GM21360 (cell line): ENCODE measurements around the gene ATAD3A.
"Not testable (repeated sequence)": the region's sequence is repeated elsewhere in the genome, so short reads cannot be mapped to it uniquely, and the experiment has no call there.

Experiments used
- ATAC-seq: cut with Tn5 transposase; IDR thresholded peaks from one replicate; pipeline ENCODE4 v1.9.1; 2021; ENCODE audit warnings: mild to moderate bottlenecking, moderate library complexity; ENCODE audit not compliant: unreplicated experiment

ATAD3A gene

DNA sequence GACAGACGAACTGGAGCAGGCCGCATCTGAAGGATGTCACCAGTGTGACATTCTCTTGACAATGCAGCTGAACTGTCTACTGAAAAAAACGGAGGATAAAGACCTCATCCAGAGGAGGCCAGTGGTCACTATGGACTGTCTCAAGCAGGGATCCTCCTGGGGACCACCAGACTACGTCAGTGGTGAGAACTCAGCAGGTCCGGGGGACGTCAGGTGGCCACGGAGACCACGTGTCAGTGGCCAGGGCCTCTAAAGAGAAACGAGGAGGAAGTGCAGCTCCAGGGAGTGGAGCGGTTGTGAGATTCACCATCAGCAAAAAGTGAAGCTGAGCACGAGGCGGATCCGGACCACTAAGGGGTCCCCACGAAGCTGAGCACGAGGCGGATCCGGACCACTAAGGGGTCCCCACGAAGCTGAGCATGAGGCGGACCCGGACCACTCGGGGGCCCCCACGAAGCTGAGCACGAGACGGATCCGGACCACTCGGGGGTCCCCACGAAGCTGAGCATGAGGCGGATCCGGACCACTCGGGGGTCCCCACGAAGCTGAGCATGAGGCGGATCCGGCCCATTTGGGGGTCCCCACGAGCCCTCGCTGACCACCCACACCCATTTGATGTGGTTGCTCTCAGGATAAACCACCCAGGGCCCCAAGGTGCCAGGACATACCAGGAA, 42.0 kb downstream of the ATAD3A start:
- ATAC-seq, result no peak

DNA sequence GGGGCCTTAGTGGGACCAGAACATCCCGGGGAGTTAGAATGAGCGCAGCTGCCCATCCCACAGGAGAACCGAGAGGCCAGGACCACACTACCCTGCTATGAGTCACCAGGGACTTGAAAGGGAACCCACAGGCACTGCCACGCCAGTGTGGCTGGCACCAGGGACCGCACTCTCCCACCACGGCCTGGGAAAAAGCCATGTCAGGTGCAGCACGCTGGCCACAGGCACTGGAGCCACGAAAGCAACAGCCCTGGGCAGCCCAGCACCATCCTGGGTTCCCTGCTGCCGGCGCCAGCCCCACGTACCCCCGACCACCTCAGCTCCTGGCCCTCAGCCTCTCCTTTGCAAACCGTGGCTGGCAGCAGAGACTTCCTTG, 42.6 kb downstream of the ATAD3A start:
- ATAC-seq, result no peak

DNA sequence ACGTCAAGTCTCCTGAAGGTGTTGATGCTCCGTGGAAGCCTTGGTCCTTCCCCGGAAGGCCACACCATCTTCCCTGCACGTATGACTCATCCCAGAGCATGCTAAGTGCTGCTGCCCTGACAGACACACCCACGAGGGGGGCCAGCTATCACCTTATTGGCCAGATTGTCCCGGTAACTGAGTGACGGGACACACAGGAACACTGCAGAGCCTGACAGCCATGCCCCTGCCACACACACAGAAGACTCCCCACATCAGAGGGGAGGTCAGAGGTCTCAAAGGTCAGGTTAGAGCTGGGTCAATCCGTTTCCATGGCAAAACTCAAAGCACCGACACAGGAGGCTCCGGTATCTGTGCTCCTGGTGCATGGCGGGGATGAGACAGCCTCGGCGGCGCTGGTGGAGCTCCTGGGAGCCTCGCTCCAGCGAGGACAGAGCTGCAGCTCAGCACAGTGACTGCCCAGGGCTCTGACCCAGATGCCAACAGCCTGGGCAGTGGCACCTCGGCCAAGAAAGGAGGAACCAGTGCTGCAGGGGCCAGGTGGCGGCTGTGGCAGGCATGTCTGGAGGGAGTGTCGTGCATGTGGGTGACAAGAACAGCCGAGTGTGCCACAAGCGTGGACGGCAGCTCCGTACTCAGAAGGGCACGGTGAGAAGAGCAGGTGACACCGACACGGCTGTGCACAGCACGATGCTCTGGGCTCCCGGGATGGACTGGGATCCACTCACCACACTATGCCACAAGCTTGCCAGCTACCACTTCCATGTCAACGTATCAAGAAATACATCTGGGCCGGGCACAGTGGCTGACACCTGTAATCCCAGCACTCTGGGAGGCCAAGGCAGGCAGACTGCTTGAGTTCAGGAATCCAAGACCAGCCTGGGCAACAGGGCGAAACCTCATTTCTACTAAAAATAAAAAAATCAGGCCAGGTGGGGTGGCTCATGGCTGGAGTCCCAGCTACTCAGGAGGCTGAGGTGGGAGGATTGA, 43.3 kb downstream of the ATAD3A start:
- ATAC-seq, result no peak

DNA sequence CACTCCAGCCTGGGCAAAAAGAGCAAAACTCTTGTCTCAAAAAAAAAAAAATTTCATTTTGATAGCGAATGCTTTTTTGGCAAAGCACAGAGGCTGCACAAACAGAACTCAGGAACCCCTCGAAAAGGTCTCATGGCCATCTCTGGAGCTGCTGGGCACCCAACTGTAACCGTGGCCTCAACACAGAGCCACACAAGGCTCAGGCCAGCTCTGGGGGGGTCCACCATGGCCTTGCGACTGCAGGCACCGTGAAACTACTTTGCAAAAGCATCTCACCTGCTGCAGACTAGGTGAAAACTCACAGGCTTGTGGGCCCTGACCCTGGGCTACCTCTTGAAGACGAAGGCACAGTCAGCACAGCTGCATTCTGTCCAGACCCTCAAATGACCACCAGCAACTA, 44.5 kb downstream of the ATAD3A start:
- no peak for ATAC-seq

DNA sequence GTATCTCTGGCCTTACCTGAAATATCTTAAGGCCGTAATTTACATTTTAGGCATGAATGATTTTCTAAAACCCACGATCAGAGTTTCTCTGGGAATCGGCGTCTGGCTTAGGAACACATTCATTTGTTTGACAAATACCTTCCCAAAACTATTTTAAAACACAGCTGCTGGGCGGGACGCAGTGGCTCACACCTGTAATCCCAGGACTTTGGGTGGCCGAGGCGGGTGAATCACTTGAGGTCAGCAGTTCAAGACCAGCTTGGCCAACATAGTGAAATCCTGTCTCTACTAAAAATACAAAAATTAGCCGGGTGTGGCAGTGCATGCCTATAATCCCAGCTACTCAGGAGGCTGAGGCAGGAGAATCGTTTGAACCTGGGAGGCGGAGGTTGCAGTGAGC, 45.0 kb downstream of the ATAD3A start:
- ATAC-seq, result not testable (repeated sequence)

DNA sequence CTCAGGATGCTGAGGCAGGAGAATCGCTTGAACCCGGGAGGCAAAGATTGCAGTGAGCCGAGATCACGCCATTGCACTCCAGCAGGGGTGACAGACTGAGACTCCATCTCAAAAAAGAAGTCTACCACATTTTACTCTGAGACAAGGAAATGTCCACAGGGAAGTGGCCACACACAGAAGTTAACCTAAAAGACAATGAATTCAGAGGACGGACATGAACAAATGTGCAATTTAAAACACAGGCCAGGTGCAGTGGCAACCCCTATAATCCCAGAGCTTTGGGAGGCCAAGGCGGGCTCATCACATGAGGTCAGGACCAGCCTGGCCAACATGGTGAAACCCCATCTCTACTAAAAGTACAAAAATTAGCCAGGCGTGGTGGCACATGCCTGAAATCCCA, 45.7 kb downstream of the ATAD3A start:
- not testable (repeated sequence) for ATAC-seq

DNA sequence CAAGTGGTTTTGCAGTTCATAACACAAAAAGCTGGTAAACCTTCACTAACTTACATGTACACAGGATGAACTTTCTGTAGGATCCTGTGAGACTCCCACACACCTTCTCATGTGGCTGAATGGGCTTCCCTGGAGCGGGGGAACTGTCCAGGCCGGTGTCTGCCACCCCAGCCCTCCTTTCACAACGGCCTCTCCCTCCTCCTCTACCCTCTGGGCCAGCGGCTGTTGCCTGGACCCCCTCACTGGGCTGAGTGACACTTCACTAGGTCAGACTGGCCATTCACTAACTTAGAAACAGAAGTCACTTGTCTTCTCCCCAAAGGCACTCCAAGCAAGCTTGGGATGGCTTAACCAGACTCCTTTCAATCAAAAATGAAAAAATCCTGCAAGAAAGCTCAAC, 46.6 kb downstream of the ATAD3A start:
- no peak for ATAC-seq

DNA sequence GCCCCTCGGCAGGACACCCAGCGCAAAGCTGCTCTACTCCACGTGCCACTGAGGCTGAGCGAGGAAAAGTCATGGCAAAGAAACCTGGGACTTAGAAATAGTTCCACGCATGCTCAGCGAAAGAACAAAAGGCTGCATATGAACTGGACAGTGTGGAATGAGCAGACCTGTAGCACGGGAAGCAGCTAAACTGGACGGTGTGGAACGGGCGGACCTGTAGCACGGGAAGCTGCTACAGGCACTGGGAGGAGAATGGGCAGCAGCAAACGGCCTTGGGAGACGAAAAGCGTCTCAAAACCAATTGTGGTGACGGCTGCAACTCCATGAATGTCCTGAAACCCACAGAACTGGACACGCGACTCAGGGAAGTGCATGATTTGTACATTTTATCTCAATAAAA, 47.1 kb downstream of the ATAD3A start:
- no peak for ATAC-seq

DNA sequence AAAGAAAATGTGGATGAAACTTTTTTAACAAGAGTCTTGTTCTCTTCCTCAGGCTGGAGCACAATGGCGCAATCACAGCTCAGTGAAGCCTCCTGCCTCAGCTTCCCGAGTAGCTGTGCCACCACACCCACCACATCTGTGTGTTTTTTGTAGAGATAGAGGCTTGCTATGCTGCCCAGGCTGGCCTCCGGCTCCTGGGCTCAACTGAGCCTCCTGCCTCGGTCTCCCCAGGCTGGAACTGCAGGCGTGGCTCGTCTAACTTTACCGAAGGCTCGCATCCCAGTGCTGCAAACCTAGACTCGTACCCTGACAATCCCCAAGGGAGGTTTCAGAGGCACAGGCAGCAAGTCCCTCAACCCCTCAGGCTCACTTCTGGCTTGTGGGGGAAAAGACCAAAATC, 48.2 kb downstream of the ATAD3A start:
- no peak for ATAC-seq

DNA sequence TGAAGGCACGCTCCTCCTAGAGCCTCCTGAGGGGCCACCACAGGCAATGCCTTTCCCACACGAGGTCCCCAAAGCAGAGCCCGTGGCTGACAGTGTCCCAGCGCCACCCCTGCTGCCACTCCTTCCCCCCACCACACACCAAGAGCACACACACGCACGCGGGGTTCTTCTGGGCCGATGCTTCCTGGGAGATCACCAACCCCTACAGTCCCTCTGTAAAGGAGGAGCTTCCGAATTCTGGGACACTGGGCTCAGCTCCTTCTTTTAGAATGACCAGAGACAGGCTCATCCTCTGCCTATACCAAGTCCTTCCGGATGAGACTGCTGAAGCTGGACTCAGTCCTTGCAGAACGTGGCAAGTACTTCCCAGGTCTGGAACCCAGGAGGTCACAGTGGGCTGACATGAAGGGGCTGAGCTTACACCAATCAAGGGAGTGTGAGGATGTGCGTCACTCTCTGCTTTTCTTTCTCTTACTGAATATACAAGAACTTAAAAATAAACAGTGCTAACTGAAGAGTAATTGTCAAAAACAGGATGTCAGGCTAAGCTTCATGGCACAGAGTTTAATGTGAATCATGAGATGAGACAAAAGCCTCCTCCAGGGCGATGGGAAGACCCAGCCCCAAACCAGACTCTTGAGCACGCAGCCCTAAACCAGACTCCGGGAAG, 50.0 kb downstream of the ATAD3A start:
- ATAC-seq, result no peak

DNA sequence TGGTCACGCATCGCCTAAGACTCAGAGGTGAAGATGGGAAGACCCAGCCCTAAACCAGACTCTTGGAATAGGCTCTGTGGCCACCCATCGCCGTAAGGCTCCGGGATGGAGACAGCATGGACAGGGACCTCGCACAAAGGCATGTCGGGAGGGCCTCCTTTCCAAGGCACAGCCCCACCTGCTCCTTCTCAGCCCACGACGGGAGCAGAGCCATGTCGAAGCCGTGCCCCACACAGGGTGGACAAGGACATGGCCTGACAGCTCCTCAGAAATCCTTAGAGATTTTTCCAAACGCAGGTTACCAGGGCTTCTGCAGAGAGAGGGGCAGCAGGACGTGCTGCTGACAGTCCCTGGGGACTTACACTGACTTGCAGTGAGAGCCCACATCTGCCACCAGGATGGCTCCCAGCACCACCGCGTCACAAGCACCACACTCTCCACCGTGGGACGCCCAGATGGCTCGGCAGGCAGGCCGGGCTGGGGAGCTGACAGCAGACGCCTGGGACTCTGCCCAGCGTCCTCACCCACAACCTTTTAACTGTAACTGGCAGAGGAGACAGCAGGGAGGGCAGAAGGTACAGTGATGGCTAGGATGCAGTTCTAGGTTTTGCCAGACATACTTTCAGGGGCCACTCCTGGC, 50.7 kb downstream of the ATAD3A start:
- ATAC-seq, result no peak

DNA sequence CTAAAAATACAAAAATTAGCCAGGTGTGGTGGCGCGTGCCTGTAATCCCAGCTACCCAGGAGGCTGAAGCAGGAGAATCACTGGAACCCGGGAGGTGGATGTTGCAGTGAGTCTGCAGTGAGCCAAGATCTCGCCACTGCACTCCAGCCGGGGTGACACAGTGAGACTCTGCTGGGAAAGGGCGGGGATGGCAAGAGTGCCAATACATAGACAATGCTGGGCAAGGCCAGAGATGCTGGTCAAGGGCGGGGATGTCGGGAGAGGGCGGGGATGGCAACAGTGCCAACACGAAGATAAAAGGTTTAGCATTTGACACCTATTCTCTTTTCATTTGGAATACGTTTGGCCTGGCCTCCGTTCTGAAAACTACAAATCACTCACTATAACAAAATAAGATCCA, 51.7 kb downstream of the ATAD3A start:
- ATAC-seq, result no peak

DNA sequence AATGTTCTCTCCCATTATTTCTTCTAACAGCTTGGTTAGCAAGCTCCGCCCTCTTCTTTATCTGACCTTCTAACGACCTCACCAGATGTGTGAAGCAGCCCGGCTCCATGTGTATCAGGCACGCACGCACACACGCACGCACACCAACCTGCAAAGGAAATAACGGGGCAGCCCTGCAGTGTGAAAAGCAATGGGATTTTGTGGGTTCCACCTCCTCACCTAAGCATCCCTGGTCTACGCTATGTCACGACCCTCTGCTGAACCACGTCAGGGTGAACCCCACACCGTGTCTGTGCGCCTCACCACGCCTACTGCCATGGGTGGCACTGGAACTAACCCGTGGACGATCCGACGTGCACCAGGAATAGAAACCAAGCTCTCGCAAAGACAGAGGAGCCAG, 52.3 kb downstream of the ATAD3A start:
- no peak for ATAC-seq

DNA sequence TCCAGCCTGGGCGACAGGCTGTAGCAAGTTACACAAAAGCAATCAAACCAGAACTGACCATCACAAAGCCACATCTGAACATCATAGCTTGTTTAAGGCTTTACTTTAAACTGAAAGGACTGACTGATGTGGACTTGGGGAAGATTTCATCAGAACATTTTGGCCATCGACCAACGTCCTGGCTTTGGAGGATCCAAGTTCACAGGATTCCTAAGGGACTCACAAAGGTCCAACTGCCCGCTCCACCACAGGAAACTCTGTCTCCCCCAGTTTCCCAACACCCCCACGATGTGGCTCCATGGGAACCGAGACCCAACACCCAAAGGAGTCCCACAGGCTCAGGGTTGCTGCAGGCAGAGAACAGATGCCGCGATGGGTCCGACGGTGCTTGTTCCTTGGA, 53.4 kb downstream of the ATAD3A start:
- no peak for ATAC-seq

DNA sequence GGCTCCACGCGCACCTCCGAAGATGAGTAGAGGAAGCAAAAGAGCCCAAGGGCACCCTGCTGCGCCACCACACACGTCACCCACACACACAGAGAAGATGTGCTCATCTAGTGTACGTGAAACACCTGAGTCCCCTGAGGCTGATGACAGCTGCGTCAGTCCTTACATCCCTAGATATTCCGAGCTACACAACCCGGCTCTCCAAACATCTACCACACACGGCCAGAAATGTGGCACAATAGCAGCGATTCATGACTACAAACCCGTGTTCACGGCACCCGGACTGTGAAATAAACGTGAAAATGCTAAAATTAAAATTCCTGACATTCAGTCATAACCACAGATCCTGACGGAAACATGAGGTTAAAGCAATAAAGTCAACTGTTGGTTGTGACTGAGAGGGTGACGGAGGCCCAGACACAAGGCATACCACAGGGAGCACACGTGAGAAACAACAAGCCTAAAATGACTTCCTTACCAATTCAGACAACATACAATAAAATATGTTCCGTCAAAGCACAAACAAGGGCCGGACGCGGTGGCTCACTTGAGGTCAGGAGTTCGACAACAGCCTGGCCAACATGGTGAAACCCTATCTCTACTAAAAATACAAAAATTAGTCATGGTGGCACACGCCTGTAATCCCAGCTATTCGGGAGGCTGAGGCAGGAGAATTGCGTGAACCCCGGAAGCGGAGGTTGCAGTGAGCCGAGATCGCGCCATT, 55.4 kb downstream of the ATAD3A start:
- no peak for ATAC-seq

DNA sequence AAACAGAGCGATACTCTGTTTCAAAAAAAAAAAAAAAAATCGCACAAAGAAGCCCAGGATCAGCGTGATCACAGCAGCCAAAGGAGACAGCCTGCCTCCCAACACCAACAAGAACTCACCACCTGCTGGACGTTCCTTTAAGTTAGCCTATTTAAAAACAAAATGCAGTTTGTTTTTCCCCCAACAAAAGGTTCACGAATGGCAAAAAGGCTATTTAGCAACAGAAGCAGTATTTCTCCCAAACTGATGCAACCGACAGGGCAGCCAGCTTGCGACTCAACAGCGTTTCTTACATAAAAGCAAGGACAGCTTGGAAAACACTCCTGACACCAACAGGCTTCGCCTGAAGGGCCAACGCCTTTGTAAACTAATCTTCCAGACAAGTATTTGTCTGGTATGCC, 55.9 kb downstream of the ATAD3A start:
- ATAC-seq, result no peak

DNA sequence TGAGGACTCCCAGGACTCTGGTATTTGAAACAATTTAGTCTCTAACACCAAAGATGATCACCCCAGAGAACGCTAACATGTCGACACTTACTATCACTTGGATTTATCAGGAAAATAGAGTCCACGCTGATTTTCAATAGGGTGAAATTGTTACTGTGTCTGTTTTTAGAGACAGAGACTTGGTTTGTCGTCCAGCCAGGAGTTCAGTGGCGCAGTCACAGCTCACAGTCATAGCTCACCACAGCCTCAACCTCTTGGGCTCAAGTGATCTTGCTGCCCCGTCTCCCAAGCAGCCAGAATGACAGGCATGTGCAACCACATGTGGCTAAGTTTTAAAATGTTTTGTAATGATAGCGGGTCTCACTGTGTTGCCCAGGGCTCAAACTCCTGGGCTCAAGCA, 57.4 kb downstream of the ATAD3A start:
- no peak for ATAC-seq

DNA sequence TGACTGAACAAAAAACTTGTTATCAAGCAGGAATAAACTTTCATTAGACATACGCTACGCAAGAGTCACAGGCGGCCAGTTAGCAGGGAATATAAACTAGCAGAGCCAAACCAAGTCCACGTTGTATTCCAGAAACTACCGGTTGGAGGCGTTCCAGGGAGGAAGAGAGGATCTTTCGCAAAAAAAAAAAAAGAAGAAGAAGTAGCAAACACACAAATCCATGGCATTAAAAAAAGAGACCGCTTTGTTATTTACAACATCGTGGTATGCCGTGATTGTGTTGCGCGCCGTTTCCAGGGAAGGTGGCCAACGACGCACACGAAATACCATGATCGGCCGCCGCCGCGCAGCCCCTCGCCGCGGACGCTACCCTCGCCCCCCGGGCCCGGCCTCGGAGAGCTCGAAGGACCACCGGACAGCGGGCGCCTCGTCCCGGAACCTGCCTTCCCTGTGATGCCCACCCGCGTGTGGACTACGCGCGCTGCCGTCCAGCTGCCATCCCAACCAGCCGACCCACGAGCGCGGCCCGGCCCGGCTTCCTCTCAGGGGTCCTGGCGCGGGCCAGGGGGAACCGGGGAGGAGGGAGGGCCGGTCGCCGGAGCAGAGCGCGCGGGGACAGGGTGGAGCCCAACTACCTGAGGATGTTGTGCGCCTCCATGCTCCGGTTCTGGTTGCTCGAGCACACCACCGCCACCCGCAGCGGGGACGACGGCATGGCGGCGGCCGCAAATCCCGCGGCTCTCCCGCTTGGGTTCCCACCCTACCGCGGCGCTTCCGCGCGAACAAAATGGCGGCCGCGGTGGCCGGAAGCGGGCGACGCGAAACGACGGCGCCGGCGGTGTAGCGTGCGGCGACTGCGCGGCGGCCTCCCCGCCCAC, 62.1 kb downstream of the ATAD3A start:
- peak; percentile 56 for ATAC-seq

DNA sequence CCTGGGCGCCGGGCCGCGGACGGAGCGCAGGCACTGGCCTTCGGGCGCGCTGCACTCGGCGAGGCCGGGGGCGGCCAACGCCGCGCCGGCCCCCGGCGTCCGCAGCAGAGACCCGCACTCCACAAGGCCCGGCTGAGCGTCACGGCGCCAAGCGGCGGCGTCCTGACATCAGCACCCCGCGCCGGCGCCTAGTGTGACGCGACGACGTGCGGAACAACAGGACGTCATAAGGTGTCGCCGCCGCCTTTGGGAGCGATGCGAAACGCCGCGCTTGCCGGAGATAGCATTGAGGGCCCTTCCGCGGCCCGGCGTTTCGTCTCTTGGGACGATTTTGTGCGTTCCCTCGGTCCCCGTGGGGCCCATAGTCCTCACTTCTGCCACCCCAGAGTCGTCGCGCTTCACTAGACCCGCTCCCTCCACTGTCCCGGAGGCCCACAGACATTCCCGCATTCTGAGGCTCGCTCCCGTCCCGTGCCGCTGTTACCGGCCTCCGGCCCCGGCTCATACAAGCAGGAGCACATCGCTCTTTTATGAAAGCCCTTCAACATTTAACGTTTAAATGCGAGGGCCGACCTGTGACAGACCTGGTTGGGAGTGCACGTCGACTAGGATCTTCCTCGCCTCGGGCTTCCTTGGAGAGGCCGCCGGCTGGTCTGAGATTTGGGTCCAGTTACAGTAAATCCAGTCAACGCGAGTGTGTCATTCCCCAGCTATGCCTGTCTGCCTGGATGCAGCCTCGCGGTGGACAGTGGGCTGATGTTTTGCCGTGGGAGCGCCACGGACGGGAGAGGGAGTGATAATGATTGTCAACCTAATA, 63.0 kb downstream of the ATAD3A start, which contains the start of gene SSU72:
TSS of gene SSU72 (minus strand) at position 143 of the 817 bp plus-strand sequence. CDS start 306 bp downstream, outside the sequence.
- ATAC-seq, result peak; percentile 81
